Activated CD8-positive, alpha-beta memory T cell treated with anti-CD3 and anti-CD28 coated beads, Interleukin-2, amount 50 U/mL, for 24 hours (primary cell): ENCODE measurements around the gene SNAPC5.

Experiments
- DNase-seq: peaks from one replicate; pipeline ENCODE4 v3.0.0-alpha.2; 2020; ENCODE audit errors: extremely low read depth

The SNAPC5 gene

GRCh38 chr15:66459818-66460615 is 37.5 kb downstream of the SNAPC5 start:
- no peak for DNase-seq

- no peak for DNase-seq
These were observed 41.4 kb downstream of the SNAPC5 start for GRCh38 chr15:66456211-66456610.

- no peak for DNase-seq
These were observed 43.4 kb downstream of the SNAPC5 start for GRCh38 chr15:66454143-66454542.

- DNase-seq, result no peak
These were observed 44.5 kb downstream of the SNAPC5 start for GRCh38 chr15:66452971-66453580.

- DNase-seq, result no peak
These were observed 45.1 kb downstream of the SNAPC5 start for GRCh38 chr15:66452420-66452819.
